ENCODE data around the gene SREBF1. TPM values are rescaled to one million over a fixed set of nuclear protein-coding genes. Genes with fewer than 3 reads are reported as not detected.

Gene SREBF1
- total RNA-seq, 1 donor from 2014 or later, result 84.0 TPM

DNA sequence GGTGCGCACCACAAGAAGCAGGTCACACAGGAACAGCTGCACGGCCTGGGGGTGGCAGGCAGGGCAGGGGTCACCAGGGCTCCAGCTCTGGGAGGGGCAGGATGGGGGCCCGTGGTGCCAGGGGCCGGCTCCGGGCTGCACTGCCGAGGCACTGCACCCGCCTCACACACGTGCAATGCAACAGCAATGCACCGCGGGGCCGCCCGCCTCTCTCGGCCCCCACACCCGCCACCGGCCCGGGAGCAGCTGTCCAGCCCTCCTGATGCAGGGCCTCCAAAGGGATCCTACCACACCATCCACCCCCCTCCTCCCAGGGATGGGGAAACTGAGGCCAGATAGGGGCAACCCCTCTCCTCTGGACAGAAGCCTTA, 23.1 kb downstream of the SREBF1 start:
- no peak overlapping the region for H3K27ac ChIP-seq
- no peaks in the 10 kb centered on the region for H3K27me3 ChIP-seq
- no peak for DNase-seq (ENCODE audit: extremely low spot score in 2 of 2)
- intact Hi-C loops (cut with DNase I), result loop anchor here (10.0 kb wide), 1 partner anchor 111 kb away; no protein-coding TSS in a partner anchor
- no peak overlapping the region for H3K4me3 ChIP-seq
- no peaks in the 10 kb centered on the region for H3K9me3 ChIP-seq
- H3K36me3 ChIP-seq, result peaks cover 0 to 51% of the 10 kb centered on the region in 2 donors
- peaks cover 77% of the 10 kb centered on the region for H3K4me1 ChIP-seq
- TF ChIP-seq CTCF (IDR thresholded peaks at IDR 0.05) (no peak), POLR2AphosphoS5 (IDR thresholded peaks at IDR 0.05; ENCODE audit: insufficient read depth in 1 of 2, low read depth in 1 of 2) (no peak), POLR2A (IDR thresholded peaks at IDR 0.05) (no peak)

- H3K9me3 ChIP-seq, result no peaks in the 10 kb centered on the region
- TF ChIP-seq POLR2AphosphoS5 (IDR thresholded peaks at IDR 0.05; ENCODE audit: insufficient read depth in 1 of 2, low read depth in 1 of 2) (peak in 1 of 2 donors; percentile 8), POLR2A (IDR thresholded peaks at IDR 0.05) (no peak), CTCF (IDR thresholded peaks at IDR 0.05) (no peak)
- intact Hi-C loops (cut with DNase I), result loop anchor here (10.0 kb wide), 1 partner anchor 112 kb away; no protein-coding TSS in a partner anchor
- no peaks in the 10 kb centered on the region for H3K27me3 ChIP-seq
- H3K36me3 ChIP-seq, result peaks cover 0 to 46% of the 10 kb centered on the region in 2 donors
- H3K4me1 ChIP-seq, result peaks cover 72% of the 10 kb centered on the region
- no peak for DNase-seq (ENCODE audit: extremely low spot score in 2 of 2)
- no peak overlapping the region for H3K4me3 ChIP-seq
- H3K27ac ChIP-seq, result peak overlapping the region; percentile 78
Measured at GRCh38 chr17:17813055-17813724, 23.6 kb downstream of the SREBF1 start.

GRCh38 chr17:17812211-17813054, 24.4 kb downstream of the SREBF1 start:
- TF ChIP-seq CTCF (IDR thresholded peaks at IDR 0.05) (peak; percentile 99), POLR2AphosphoS5 (IDR thresholded peaks at IDR 0.05; ENCODE audit: insufficient read depth in 1 of 2, low read depth in 1 of 2) (peak in 1 of 2 donors; percentile 59), POLR2A (IDR thresholded peaks at IDR 0.05) (no peak)
- Histone ChIP-seq H3K9me3 (no peaks in the 10 kb centered on the region), H3K27ac (peak overlapping the region; percentile 78), H3K4me1 (peaks cover 68% of the 10 kb centered on the region), H3K36me3 (peaks cover 0 to 42% of the 10 kb centered on the region in 2 donors), H3K4me3 (no peak overlapping the region), H3K27me3 (no peaks in the 10 kb centered on the region)
- intact Hi-C loops (cut with DNase I), result loop anchor here (1.0 to 10.0 kb wide), 2 partner anchors 46 to 112 kb away; no protein-coding TSS in a partner anchor
- no peak for DNase-seq (ENCODE audit: extremely low spot score in 2 of 2)

GRCh38 chr17:17811381-17812210, 25.2 kb downstream of the SREBF1 start:
- peaks cover 0 to 33% of the 10 kb centered on the region in 2 donors for H3K36me3 ChIP-seq
- H3K27me3 ChIP-seq, result no peaks in the 10 kb centered on the region
- peak overlapping the region; percentile 78 for H3K27ac ChIP-seq
- H3K4me1 ChIP-seq, result peaks cover 68% of the 10 kb centered on the region
- intact Hi-C loops (cut with DNase I), result loop anchor here (1.0 to 10.0 kb wide), 2 partner anchors 47 to 113 kb away; no protein-coding TSS in a partner anchor
- no peak for DNase-seq (ENCODE audit: extremely low spot score in 2 of 2)
- H3K4me3 ChIP-seq, result no peak overlapping the region
- TF ChIP-seq POLR2AphosphoS5 (IDR thresholded peaks at IDR 0.05; ENCODE audit: insufficient read depth in 1 of 2, low read depth in 1 of 2), result no peak
- TF ChIP-seq POLR2A (IDR thresholded peaks at IDR 0.05), result no peak
- no peak for TF ChIP-seq CTCF (IDR thresholded peaks at IDR 0.05)
- H3K9me3 ChIP-seq, result no peaks in the 10 kb centered on the region
